ENCODE data around the gene FLRT2.

FLRT2 gene

DNA sequence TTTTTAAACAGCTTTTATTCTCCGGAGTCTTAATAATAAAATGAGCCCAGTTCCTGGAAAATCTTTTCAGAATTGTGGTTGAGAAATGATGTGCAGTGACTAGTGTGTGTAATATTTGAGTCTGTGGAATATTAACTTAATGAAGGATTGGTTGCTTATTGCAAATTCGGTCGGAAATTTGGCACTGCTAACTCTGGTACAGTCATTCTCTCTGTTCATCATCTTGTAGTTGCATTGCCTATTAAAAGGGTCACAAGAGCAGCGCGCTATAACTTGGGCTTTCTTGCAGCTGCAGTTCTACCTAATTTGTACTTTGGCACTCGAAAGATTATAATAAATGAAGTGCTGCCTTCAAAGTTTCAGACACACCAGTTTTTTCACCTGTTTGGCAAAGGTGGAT is 146.0 kb downstream of the FLRT2 start:
- DNase-seq, result no peak

DNA sequence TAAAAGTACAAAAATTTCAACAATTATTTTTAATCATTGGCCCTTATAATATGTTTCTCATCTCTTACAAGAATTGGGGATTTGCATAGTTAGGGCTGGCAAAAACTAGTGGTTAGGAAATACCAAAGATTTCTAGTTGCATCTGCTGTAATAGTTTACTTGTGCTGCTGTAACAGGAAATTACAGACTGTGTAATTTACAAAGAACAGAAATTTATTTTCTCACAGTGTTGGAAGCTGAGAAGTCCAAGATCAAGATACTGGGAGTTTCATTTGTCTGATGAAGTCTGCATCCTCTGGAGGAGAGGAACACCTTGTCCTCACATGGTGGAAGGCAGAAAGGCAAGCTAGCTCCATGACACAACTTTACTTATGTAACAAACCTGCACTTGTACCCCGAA is 157.0 kb downstream of the FLRT2 start:
- DNase-seq, result no peak

DNA sequence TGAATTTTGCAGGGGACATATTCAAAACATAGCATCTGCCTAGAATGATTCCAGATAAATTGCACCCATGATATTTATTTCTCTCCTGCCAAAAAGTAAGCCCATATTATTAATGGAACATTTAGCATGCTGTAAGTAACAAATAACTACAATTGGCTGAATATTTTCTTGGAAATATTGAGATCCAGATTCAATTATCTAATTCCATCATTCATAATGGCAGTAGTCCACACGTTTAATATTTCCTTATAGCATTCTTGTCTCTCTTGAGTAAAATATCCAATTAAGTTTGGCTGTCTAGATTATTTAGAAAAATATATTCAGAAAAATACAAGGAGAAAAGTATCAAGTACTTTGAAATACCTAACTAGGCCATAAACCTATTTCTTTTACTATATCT is 157.5 kb downstream of the FLRT2 start:
- no peak for DNase-seq

DNA sequence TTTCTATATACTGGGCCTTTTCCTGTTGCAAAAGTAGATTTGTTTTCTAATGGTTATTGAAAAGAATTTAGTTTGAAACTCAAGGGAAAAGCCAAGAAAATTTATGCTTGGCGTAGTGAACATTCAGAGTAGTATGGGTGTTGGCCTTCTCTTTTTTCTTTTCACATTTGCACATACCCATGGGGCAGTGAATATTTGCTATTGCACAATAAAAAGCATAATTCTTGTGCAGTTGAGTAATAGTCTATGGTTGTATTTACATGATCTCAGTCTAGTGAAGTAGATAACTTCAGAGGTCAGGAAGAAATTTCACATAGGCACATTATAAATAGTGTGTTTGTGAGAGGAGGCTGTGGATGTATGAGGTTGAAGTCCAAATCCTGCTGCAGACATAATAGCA is 158.1 kb downstream of the FLRT2 start:
- DNase-seq, result no peak

DNA sequence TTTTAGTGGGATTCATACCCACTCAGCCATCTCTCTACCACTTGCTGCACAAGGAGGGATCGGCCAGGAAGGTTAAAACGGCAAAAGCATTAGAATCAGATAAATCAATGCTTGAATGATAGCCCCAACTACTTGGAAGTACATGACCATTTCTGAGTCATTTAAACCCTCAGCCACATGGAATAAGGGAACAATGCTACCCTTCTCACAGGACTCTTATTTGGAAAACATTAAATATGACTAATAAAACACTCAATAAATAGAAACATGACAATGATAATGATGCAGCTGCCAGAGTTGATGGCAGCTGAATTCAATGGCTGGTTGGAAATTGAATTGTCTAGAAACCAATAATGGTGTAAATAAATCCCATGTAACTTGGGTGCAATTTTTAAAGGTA is 165.4 kb downstream of the FLRT2 start:
- DNase-seq, result no peak

DNA sequence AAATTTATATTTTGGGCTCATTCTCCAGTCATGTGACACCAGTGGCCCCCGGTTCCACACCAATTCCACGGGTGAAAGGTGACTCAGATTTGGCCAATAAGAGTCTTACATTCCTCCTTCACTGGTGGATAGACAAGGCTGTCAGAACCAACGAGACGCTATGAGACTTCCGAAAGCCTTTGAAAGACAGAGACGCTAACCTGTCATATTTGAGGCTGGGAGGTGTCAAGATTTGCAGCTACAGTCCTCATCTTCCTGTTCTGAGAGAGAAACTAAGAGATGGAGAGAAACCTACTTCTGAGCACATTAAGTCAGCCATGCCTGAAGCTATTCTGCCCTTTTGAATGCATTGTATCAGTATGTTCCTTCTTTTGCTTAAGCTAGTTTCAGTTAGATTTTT is 171.2 kb downstream of the FLRT2 start:
- DNase-seq, result no peak

DNA sequence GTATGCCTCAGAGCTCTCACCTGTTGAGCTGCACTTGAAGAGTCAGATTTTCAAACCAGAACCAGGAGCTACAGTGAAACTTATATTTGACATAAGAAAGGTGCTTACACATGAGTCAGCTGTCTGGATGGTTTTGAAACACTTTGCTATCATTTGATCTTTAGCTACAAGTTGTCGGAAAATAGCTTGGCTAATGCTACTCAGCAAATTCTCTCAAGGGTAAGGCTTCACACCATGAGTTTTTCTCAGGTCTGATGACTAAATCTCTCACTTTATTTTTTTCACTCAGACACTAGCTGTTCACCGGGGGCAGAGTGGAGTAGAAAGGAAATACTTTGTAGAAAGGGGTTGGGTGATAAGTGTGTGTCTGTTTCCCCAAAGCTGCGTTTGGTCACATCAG is 171.8 kb downstream of the FLRT2 start:
- no peak for DNase-seq

DNA sequence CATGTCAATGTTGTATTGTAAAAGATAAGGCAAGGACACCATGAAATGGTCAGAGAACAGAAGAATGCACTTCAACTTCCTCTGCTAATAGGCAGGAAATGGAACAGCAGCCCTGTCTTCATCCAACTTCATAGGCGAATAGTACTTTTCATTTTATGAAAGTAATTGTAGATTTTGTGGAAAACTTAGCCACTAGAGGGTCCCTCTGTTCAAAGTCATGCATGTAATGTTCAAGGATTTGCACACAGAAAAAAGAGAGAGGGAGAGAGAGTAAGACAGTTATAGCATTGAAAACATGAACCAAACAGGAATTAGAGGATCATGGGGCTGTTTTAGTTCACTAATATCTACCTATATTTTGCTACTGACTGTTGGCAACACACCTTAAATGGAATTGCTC is 172.2 kb downstream of the FLRT2 start:
- no peak for DNase-seq

DNA sequence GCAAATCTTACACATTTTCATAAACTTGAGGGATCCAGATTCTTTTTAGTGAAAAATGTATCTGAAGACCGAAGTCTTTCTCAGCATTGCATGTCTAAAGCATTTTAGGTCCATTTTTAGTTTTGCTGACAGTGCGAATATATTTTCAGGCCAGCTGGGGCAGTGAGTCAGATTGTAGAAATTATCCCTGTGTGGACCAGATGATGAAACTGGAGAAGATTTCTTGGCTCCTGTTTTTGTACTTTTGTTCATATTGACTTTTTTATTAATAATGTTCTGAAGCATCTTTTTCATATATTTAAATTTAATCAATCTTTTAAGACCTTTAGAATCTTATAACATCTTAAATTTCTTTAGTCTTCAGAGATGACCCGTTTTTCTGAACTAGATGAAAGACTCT is 173.1 kb downstream of the FLRT2 start:
- no peak for DNase-seq

Measured in activated naive CD4-positive, alpha-beta T cell treated with anti-CD3 and anti-CD28 coated beads, Interleukin-2, amount 50 U/mL, for 16 hours (primary cell).